ENCODE measurements around the gene TMEM163. TPM values are rescaled to one million over a fixed set of nuclear protein-coding genes. Genes with fewer than 3 reads are reported as not detected.
"Not testable (repeated sequence)": the region's sequence is repeated elsewhere in the genome, so short reads cannot be mapped to it uniquely, and the experiment has no call there.

Gene TMEM163
- total RNA-seq, 1 experiment from 2014 or later = 0.94 TPM

- TF ChIP-seq, protein P1, sequence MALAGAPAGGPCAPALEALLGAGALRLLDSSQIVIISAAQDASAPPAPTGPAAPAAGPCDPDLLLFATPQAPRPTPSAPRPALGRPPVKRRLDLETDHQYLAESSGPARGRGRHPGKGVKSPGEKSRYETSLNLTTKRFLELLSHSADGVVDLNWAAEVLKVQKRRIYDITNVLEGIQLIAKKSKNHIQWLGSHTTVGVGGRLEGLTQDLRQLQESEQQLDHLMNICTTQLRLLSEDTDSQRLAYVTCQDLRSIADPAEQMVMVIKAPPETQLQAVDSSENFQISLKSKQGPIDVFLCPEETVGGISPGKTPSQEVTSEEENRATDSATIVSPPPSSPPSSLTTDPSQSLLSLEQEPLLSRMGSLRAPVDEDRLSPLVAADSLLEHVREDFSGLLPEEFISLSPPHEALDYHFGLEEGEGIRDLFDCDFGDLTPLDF (CRISPR knock-in tag; IDR thresholded peaks at IDR 0.05) = no peak
Observed at GRCh38 chr2:134659724-134660123, 59.1 kb downstream of the TMEM163 start (continued).

GRCh38 chr2:134657650-134658250, 61.0 kb downstream of the TMEM163 start:
- no peaks in the 10 kb centered on the region for H3K27me3 Mint-ChIP-seq (ENCODE audit: low read depth)
- ChIA-PET CTCF (interaction anchor here (0.9 to 1.4 kb wide), 5 partner anchors 8 to 207 kb away, joined by 3 to 4 read pairs (median 3); no protein-coding TSS in a partner anchor), POLR2A (no interaction called here)
- H3K4me1 Mint-ChIP-seq = peaks cover 18% of the 10 kb centered on the region
- DNase-seq (ENCODE audit: low spot score) (peak; percentile 60), ATAC-seq (peak; percentile 70)
- no peak for TF ChIP-seq ZNF425 (CRISPR knock-in tag; conservative IDR thresholded peaks at IDR 0.05)
- TF ChIP-seq SMAD4 (CRISPR knock-in tag; IDR thresholded peaks at IDR 0.05) = no peak
- TF ChIP-seq CTCF (IDR thresholded peaks at IDR 0.05) = peak; percentile 63; the same call in 1 of the 2 replicates
- TF ChIP-seq ZNF317 (CRISPR knock-in tag; IDR thresholded peaks at IDR 0.05; ENCODE audit: borderline replicate concordance, low read depth) = peak; percentile 77
- no peak for TF ChIP-seq ZNF416 (CRISPR knock-in tag; IDR thresholded peaks at IDR 0.05)
- peaks cover 19% of the 10 kb centered on the region for H3K9me3 Mint-ChIP-seq
- no peak overlapping the region for H3K4me3 Mint-ChIP-seq
- peaks cover 14% of the 10 kb centered on the region for H3K36me3 Mint-ChIP-seq
- no peak overlapping the region for H3K27ac Mint-ChIP-seq

GRCh38 chr2:134656391-134656790, 62.4 kb downstream of the TMEM163 start:
- H3K4me3 Mint-ChIP-seq = peak overlapping the region; percentile 49
- DNase-seq (ENCODE audit: low spot score); POLR2A ChIA-PET; H3K27me3 Mint-ChIP-seq (ENCODE audit: low read depth): not testable (repeated sequence)
- peak overlapping the region; percentile 41; the same call in 1 of the 2 replicates for H3K27ac Mint-ChIP-seq
- peaks cover 14% of the 10 kb centered on the region for H3K36me3 Mint-ChIP-seq
- peaks cover 19% of the 10 kb centered on the region for H3K9me3 Mint-ChIP-seq
- CTCF ChIA-PET = interaction anchor here (0.9 to 1.4 kb wide), 4 partner anchors 9 to 206 kb away, joined by 3 to 4 read pairs (median 4); no protein-coding TSS in a partner anchor
- H3K4me1 Mint-ChIP-seq = peaks cover 18% of the 10 kb centered on the region
- ATAC-seq = peak; percentile 53; the same call in 1 of the 2 replicates

DNA sequence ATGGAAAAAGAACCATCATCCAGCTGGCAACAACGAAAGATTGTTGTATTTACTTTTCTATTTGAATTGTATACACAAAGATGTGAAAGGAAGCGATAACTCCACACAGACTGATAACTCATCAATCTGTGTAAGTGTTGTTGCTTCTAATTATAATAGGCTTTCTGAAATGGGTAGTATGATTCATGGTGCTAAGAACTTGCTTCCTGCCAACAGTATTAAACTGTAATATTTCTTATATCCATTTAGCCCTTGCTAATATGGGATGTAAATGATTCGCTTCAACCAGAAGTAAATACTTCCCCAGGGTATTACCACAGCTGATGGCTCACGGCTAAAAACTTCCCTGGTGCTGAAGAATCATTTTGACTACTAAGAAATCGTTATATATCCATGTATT, 70.2 kb downstream of the TMEM163 start:
- no peaks in the 10 kb centered on the region for H3K27me3 Mint-ChIP-seq (ENCODE audit: low read depth)
- ATAC-seq (no peak), DNase-seq (ENCODE audit: low spot score) (no peak)
- H3K27ac Mint-ChIP-seq = no peak overlapping the region
- no peaks in the 10 kb centered on the region for H3K4me1 Mint-ChIP-seq
- no peaks in the 10 kb centered on the region for H3K9me3 Mint-ChIP-seq
- ChIA-PET POLR2A (no interaction called here), CTCF (no interaction called here)
- H3K36me3 Mint-ChIP-seq = no peaks in the 10 kb centered on the region
- H3K4me3 Mint-ChIP-seq = no peak overlapping the region
- TF ChIP-seq ZNF396 (CRISPR knock-in tag; IDR thresholded peaks at IDR 0.05; ENCODE audit: borderline replicate concordance) = no peak
- TF ChIP-seq ZNF317 (CRISPR knock-in tag; IDR thresholded peaks at IDR 0.05; ENCODE audit: borderline replicate concordance, low read depth) = no peak
- TF ChIP-seq, protein P2, sequence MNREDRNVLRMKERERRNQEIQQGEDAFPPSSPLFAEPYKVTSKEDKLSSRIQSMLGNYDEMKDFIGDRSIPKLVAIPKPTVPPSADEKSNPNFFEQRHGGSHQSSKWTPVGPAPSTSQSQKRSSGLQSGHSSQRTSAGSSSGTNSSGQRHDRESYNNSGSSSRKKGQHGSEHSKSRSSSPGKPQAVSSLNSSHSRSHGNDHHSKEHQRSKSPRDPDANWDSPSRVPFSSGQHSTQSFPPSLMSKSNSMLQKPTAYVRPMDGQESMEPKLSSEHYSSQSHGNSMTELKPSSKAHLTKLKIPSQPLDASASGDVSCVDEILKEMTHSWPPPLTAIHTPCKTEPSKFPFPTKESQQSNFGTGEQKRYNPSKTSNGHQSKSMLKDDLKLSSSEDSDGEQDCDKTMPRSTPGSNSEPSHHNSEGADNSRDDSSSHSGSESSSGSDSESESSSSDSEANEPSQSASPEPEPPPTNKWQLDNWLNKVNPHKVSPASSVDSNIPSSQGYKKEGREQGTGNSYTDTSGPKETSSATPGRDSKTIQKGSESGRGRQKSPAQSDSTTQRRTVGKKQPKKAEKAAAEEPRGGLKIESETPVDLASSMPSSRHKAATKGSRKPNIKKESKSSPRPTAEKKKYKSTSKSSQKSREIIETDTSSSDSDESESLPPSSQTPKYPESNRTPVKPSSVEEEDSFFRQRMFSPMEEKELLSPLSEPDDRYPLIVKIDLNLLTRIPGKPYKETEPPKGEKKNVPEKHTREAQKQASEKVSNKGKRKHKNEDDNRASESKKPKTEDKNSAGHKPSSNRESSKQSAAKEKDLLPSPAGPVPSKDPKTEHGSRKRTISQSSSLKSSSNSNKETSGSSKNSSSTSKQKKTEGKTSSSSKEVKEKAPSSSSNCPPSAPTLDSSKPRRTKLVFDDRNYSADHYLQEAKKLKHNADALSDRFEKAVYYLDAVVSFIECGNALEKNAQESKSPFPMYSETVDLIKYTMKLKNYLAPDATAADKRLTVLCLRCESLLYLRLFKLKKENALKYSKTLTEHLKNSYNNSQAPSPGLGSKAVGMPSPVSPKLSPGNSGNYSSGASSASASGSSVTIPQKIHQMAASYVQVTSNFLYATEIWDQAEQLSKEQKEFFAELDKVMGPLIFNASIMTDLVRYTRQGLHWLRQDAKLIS (CRISPR knock-in tag; IDR thresholded peaks at IDR 0.05; ENCODE audit: borderline replicate concordance) = no peak
- TF ChIP-seq, protein P3, sequence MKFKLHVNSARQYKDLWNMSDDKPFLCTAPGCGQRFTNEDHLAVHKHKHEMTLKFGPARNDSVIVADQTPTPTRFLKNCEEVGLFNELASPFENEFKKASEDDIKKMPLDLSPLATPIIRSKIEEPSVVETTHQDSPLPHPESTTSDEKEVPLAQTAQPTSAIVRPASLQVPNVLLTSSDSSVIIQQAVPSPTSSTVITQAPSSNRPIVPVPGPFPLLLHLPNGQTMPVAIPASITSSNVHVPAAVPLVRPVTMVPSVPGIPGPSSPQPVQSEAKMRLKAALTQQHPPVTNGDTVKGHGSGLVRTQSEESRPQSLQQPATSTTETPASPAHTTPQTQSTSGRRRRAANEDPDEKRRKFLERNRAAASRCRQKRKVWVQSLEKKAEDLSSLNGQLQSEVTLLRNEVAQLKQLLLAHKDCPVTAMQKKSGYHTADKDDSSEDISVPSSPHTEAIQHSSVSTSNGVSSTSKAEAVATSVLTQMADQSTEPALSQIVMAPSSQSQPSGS (CRISPR knock-in tag; IDR thresholded peaks at IDR 0.05; ENCODE audit: borderline replicate concordance, low read depth) = no peak
- TF ChIP-seq ELF4 (CRISPR knock-in tag; IDR thresholded peaks at IDR 0.05; ENCODE audit: low read depth) = no peak
- TF ChIP-seq NFE2L1 (CRISPR knock-in tag; IDR thresholded peaks at IDR 0.05) = no peak
- TF ChIP-seq, protein P4, sequence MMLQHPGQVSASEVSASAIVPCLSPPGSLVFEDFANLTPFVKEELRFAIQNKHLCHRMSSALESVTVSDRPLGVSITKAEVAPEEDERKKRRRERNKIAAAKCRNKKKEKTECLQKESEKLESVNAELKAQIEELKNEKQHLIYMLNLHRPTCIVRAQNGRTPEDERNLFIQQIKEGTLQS (CRISPR knock-in tag; conservative IDR thresholded peaks at IDR 0.05) = no peak
- TF ChIP-seq CTCF (IDR thresholded peaks at IDR 0.05) = no peak
- no peak for TF ChIP-seq SMAD3 (CRISPR knock-in tag; IDR thresholded peaks at IDR 0.05; ENCODE audit: borderline replicate concordance)
- TF ChIP-seq GTF2I (CRISPR knock-in tag; conservative IDR thresholded peaks at IDR 0.05) = no peak

Data from WTC11 (cell line).